Non-pigmented ciliary epithelial cell (primary cell): Measurements from ENCODE around the gene SPECC1L.

Experiments
- DNase-seq: peaks from one replicate; pipeline ENCODE4 v3.0.0-alpha.2; 2010; ENCODE audit warnings: low read depth

SPECC1L gene

GRCh38 chr22:24442352-24442744 is 171.7 kb downstream of the SPECC1L start:
- DNase-seq = no peak

DNA sequence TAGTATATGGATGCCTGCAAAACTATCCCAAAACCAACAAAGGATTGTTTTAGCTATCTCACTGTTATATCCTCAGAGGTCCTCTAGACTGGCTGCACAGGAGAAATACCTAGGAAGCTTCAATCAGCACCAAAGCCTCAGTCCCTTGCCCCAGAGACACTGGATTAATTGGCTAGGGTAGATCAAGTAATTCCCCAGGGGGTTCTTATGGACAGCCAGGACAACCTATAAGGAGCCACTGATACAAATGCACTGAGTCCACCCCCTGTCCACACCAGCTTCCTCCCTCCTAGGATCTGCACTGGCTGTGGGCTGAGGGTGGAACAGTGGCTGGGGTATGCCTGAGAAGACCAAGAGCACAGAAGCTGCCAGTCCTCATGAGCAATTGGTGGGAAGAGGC is 173.0 kb downstream of the SPECC1L start:
- DNase-seq = no peak

GRCh38 chr22:24444251-24444650 is 173.6 kb downstream of the SPECC1L start:
- no peak for DNase-seq

GRCh38 chr22:24444729-24445466 is 174.3 kb downstream of the SPECC1L start:
- DNase-seq = no peak

DNA sequence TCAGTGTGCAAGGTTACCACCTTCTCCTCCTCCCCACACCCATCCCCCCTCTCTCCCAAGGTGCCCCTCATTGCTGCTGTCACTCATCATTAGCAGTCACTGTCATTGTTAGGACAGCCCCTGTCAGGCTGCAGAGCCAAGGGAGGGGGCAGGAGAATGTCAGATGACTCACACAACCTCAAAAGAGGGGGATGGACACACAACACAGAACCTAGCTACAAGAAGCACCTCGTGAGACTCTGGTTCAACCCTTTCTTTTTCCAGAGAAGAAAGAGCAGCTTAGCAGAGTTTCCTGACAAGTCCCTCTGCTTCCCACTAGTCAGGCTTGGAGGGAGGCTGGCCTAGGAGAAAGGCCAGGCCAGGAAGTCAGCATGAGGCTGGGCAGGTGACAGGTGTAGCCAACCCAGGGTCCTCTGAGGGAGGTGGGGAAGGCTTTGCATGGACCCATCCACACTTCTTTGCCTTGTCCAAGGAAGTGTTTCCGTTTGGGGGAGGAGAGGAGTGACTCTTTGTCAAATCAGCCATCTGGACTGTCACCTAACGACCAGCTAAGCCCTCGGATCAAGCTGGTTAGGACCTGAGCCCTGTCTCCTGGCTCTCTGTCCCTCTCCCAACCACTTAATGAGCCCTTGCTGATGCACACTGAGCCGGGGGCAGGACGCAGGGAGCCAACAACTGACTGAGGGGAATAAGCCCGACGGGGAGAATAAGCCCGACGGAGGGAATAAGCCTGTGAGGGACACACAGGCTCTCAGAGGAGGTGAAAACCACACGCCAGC is 175.0 kb downstream of the SPECC1L start:
- no peak for DNase-seq

- DNase-seq = no peak
Observed at GRCh38 chr22:24446260-24446611, 175.6 kb downstream of the SPECC1L start.

DNA sequence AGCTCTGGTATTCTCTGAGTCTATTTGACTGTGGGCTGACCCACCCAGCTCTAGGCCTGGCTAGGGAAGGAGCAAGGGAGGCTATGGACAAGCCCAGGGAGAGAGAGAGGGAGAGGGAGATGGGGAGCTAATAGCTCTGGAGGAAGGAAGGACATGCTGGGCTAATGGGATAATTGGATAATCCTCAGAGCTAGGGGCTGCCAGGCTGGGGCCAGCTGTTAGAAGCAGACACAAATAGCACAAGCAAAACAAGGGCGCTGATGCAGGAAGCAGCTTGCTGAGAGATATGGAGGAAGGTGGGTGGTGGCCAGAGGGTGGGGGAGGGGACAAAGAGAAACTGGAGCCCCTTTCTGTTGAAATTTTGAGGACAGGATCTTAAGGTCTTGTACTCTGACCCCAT is 180.0 kb downstream of the SPECC1L start:
- DNase-seq = no peak

DNA sequence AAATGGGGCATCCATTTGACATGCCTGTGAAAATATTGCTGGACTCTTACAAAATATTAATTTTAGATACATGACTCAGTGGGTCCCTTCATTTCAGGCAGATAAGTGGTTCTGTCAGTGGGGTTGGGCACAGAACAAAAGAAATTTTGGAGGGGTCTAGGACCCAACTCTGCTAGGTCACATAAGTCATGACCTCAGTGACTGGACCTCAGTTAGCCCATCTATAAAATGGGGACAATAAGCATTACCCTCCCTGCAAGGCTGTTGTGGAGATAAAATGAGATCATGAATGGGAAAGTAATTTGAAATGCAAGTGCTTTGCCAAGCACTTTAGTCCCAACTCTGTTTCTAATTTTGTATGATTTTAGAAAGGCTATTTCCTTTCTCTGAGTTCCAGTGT is 180.5 kb downstream of the SPECC1L start:
- no peak for DNase-seq

DNA sequence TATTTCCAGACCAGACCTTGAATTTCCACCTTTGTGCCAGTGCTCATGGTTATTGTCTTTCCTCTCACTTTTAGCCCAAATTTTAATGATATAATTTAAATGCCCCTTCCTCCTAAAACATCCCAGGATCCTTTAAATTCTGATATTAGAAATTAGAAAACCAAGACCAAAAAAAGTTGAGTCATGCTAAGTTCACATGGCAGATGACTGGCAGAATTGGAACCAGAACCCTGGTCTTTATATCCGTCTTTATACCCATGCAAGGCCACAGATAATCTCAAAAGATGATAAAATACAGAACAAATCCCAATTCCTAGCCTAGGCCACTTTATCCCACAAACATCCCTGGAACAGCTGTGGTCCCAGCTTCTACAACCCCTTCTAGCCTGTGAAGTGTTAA is 183.2 kb downstream of the SPECC1L start:
- DNase-seq = no peak

DNA sequence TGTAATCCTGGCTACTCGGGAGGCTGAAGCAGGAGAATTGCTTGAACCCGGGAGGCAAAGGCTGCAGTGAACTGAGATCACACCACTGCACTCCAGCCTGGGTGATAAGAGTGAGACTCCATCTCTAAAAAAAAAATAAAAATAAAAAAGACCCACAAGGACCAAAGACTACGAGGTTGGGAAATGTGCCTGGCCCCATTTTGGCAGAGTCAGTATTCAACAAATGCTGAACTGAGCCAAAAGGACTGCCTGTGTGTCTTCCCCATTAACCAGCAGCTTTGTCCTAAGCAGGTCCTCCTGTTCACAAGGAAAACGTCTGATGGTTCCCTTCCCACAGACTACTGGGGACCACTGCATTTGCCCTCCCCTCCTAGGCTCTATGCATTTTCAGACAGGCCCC is 184.4 kb downstream of the SPECC1L start:
- no peak for DNase-seq

DNA sequence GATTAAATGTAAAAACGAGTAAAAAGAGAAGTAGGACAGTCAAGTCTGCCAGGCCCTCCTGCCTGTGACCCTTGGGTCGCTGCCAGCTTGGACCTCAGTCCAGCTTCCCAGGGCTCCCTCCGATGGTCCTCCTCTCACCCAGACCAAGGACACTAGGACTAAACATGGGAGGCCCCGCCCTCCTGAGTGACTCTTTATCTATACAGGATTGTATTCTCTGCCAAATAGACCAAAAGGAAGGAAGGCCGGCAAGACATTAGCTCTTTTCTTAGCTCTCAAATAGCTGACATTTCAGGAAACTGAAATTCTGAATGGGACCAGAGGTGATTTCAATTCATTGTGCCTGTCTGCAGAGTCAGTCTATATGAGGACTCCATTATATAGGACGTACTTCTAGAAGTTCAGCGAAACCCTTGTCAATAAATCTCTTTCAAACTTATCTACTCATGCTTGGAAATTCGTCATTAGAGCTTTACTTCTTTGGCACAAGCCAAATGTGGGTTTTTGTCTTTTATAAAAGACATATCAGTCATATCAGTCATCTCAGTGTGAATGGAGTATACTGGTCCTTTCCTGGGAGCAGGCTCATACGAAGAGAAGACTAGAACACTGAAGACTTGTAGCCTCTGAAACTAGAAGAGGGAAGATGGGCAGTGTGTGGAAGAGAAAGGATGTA is 185.3 kb downstream of the SPECC1L start:
- no peak for DNase-seq

DNA sequence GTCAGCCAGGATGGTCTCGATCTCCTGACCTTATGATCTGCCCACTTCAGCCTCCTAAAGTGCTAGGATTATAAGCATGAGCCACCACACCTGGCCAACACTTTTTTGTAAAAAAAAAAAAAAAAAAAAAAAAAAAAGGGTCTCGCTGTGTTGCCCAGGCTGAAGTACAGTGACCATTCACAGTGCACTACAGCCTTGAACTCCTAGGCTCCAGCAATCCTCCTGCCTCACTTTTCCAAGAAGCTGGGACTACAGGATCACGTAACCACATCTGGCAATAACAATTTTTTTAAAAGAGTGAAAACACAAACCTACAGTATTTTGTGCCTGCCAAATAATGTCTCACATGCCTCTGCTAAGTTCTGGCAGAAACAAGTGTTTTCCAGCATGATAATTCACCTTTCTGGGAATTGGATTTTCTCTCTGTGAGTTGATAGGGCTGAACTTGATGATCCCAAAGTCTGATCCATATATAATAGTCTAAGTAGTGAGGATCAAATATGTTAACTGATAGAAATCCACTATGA is 187.3 kb downstream of the SPECC1L start:
- DNase-seq = no peak

GRCh38 chr22:24459911-24460310 is 189.3 kb downstream of the SPECC1L start:
- no peak for DNase-seq

GRCh38 chr22:24460418-24461089 is 189.9 kb downstream of the SPECC1L start:
- no peak for DNase-seq

DNA sequence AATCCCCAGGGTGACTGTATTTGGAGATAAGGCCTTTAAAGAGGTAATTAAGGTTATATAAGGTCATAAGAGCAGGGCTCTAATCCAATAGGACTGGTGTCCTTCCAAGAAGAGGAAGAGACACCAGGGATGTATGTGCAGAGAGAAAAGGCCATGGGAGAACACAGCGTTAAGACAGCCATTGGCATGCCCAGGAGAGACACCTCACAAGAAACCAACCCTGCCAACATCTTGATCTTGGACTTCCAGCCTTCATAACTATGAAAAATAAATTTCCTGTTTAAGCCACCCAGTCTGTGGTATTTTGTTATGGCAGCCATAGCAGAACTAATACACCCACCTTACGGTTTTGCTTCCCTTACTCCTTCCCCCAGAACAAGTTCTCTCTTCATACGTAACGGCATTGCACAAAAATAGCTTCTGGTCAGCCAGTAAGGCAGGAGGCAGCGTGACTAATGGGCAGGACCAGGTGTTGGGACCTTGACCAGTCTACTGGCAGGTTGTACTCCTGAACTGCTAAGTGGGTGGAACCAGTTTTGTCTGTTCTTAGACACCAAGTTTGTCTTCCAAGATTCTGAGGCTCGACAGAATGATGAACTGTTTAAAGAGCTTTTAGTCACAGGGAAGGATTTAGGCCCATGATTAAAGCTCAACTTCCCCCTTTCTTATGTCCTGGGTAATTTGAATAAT is 192.6 kb downstream of the SPECC1L start:
- no peak for DNase-seq

DNA sequence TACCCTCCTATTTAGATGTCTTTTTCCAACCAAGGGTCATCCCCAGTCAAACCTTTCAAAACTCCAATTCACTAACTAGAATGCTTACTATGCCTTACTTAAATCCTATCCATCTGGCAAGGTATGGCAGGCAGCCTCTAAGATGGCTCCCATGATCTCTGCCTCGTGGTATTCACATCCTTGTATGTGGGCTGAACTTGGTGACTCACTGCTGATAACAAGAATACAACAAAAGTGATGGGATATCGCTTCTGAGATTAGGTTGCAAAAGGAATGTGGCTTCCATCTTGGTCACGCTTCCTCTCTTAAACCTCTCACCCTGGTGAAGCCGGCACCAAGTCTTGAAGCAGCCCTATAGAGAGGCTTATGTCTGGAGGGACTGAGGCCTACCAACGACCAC is 194.9 kb downstream of the SPECC1L start:
- DNase-seq = peak; percentile 89

- DNase-seq = no peak
Observed at GRCh38 chr22:24465975-24466374, 195.3 kb downstream of the SPECC1L start.

DNA sequence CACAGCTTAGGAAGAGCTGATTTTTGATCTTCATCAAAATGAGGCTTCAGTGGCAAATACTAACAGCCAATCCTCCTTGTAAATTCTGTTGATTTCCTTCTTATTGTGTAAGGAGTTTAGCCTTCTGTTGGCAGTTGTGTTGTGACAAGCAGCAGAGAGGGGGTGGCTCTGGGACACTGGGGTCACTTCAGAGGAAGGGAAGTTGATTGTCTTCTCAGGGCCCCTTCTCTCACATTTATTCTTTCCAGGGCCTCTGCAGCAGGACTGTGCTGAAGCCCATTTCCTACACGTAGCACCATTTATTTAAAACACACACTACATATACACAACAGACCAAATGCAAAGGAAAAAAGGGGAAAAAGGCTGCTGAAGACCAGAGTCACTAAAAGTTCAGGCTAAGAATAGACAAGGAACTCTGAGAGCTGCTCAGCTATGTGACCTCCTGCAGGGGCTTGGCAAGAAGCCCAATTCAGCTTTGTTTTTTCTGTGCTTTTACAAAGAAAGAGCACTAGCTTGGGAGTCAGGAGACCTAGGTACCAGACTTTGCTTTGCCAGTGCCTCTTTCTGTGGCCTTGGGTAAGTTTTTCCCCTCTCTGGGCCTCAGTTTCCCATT is 196.2 kb downstream of the SPECC1L start:
- peak; percentile 71 for DNase-seq

- no peak for DNase-seq
Observed at GRCh38 chr22:24467340-24467739, 196.7 kb downstream of the SPECC1L start.
